ENCODE measurements around the gene VGLL4.

GRCh38 chr3:11640009-11640673, 3.6 kb downstream of the VGLL4 start:
- no peak for TF ChIP-seq GATA2 (IDR thresholded peaks at IDR 0.05; ENCODE audit: low read depth, low read length)
- no peak for TF ChIP-seq GATA3 (IDR thresholded peaks at IDR 0.05; ENCODE audit: low read depth, low read length)
